Heart left ventricle (tissue), 13 donors: ENCODE data around the gene CDR2L.

Source experiments
- POLR2A ChIP-seq, 2 donors: fragments of 450-650 bp; IDR thresholded peaks; one replicate each; pipeline ENCODE4 v1.6.1; 2017; ENCODE audit warnings: antibody characterized with exemption in 2 of 2, mild to moderate bottlenecking in 2 of 2, moderate library complexity in 2 of 2
- TF ChIP-seq, protein P1 (sequence below), 12 donors: fragments of 200-600 bp; sonication (generic) in 4 of 12; IDR thresholded peaks; one replicate each; pipeline versions ENCODE4 v1.5.0 to v1.8.0; 2018 to 2022; ENCODE audit warnings: antibody characterized with exemption in 12 of 12, mild to moderate bottlenecking in 5 of 12
- donor health status: ischemic (EF 13 %, LVEDD 7.1; RV severe dilation, severe dysfunction).
- donor health status: DM: no; HTN: yes; CAD: no.
- donor health status: DM: no; HTN: no; CAD: no.
- donor health status: ischemic (EF 25% LVEDD 6.9; RV normal size, moderate dysfunction).
- donor health status: ischemic (EF 25% LVEDD 5.7; RV mildly dilated, moderate dysfunction).
- donor health status: ischemic (EF 35%, LVEDD 5.7; RV mildly dilated, moderate dysfunction).
- donor health status: nonischemic (EF 11% LVEDD 7.7; RV severe dilation, severe dysfunction).
- donor health status: DM: yes; HTN: yes; CAD: no.
- donor health status: PGD.
- donor health status: ischemic (EF 29% LVEDD 5.4; RV normal size, mild dysfunction).
- donor health status: nonischemic (EF 23%, LVEDD 6.1; RV moderate dilation, normal function).

DNA sequence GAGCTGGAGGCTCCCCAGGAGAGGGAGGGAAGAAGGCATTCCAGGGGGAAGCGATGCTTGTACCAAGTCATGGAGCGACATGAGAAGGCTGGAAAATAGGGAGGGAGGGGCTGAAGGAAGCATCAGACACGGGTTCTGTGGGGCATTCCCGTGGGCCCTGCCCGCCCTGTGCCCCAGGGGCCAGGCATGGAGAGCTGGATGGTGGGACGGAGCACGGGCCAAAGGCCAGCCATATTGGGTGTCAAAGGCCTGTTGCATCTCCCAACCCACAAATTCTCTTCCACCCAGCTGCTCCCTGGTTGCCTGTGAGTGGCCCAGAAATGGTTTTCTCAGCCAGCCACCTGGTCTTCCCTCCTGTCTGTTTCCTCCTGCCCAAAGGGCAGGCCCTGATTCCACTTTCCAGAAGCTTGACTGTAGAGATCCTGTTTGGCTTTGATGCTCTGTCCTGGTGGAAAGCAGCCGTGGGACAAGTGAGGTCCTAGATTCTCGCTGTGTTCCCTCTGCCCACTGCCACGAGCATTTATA is 3.2 kb downstream of the CDR2L start:
- TF ChIP-seq, protein P1, sequence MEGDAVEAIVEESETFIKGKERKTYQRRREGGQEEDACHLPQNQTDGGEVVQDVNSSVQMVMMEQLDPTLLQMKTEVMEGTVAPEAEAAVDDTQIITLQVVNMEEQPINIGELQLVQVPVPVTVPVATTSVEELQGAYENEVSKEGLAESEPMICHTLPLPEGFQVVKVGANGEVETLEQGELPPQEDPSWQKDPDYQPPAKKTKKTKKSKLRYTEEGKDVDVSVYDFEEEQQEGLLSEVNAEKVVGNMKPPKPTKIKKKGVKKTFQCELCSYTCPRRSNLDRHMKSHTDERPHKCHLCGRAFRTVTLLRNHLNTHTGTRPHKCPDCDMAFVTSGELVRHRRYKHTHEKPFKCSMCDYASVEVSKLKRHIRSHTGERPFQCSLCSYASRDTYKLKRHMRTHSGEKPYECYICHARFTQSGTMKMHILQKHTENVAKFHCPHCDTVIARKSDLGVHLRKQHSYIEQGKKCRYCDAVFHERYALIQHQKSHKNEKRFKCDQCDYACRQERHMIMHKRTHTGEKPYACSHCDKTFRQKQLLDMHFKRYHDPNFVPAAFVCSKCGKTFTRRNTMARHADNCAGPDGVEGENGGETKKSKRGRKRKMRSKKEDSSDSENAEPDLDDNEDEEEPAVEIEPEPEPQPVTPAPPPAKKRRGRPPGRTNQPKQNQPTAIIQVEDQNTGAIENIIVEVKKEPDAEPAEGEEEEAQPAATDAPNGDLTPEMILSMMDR (IDR thresholded peaks at IDR 0.05), result no peak
- no peak for TF ChIP-seq POLR2A (IDR thresholded peaks at IDR 0.05)
